Myocyte (in vitro differentiated cells): ENCODE data around the gene ZDBF2. TPM values are rescaled to one million over a fixed set of nuclear protein-coding genes. Genes with fewer than 3 reads are reported as not detected.
A peak's percentile ranks its signal among the peaks of the same experiment; 100 is the strongest.
"Not testable (repeated sequence)": the region's sequence is repeated elsewhere in the genome, so short reads cannot be mapped to it uniquely, and the experiment has no call there.

Source experiments
- DNase-seq: peaks from one replicate; pipeline ENCODE4 v3.0.0-alpha.2; 2012; ENCODE audit warnings: low read depth
- total RNA-seq: library from RNA; depleted of rRNA; stranded (reverse); fragments of >200 nt; gene quantifications from 2 replicates; pipeline ENCODE4 v1.2.3, GENCODE V29; 2014

The ZDBF2 gene
- total RNA-seq, 1 donor from 2014 or later = 23.4 TPM

- no peak for DNase-seq
Measured at GRCh38 chr2:206323486-206323885, 49.0 kb downstream of the ZDBF2 start.

DNA sequence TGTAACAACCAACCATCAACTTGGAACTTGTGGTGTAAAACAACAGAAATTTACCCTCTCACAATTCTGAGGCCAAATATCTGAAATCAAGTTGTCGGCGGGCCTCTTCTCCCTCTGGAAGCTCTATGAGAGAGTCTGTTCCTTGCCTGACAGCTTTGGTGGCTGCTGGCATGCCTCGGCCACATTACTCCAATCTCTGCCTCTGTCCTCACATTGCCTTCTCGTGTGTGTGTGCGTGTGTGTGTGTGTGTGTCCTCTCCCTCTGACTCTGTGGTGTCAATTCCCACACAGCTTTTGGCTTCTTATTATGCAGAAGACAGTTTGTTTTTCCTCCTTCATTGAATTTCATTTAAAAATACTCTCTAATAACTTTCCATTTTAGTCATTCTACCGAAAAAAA lies 50.4 kb downstream of the ZDBF2 start:
- DNase-seq = peak; percentile 35

DNA sequence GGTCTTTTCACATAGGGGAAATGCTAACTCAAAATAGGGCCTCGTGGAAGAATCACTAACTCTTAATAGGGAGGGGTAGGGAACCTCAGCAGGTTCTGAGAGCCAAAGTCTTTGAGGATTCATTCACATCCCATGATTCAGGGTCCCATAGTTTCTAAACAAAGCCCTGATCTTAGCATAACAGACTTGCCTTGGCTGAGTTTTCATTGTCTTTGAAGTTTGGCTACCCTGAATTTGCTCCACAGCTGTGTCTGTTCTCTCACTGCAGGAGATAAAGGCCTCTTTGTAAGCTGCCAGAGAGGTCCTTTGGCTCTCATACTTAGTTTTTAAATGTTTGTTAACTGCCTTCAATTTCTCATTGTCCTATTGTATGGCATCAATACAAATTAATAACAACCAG lies 54.5 kb downstream of the ZDBF2 start:
- no peak for DNase-seq

DNA sequence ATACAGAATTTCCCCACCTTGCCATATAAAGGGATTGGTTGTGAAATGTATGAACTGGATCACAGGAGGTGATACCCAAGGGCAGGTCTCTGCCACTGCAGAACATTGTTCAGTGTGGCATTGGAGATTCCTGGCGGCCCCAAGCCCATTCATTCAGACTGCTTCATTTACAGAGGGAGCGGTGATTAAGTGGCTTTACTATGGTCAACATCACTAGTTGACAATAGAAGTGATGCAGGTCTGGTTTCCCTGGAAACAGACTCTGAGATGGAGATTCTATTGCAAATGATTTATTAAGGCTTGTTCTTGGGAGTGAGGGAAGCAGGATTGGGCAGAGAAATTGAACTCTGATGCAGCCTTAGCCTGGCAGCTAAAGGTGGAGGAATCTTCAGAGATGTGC lies 62.4 kb downstream of the ZDBF2 start:
- no peak for DNase-seq

DNA sequence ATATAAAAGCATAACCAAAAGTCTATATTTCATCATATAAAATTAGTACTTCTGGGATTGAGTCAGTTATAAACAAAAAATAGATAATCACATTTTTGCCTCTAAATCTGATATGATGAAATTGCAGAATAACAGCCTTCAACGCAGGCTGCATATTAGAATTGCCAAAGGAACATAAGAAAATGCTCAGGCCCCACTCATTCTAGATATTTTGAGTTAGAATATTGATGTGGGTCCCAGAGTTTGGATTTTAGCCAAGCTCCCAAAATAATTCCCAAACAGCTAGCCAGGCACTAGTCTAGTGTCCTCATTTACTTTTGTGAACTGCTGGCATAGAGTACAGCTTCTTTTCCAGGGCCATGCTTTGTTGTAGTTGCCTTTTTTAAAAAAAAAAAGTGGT lies 63.5 kb downstream of the ZDBF2 start:
- DNase-seq = no peak

- peak; percentile 8 for DNase-seq
Measured at GRCh38 chr2:206341396-206341795, 66.9 kb downstream of the ZDBF2 start.

- no peak for DNase-seq
Measured at GRCh38 chr2:206343144-206343543, 68.7 kb downstream of the ZDBF2 start.

- DNase-seq = no peak
Measured at GRCh38 chr2:206343816-206344215, 69.4 kb downstream of the ZDBF2 start.

DNA sequence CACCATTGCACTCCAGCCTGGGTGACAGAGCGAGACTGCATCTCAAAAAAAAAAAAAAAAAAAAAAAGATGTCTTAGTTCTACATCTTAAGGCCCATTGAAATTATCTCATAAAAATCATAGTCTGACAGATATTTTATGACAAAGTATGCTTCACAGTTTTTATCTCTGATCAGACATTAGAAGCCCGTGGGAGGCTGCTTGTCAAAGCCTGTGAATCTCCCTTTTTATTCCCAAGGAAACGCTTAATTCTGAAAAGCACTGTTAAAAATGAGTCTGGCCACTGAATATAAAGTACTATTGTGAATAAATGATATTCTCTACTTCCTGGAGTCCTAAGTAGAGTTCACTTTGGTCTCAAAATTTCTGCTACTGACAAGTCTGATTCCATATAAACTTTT lies 71.1 kb downstream of the ZDBF2 start:
- DNase-seq = no peak

DNA sequence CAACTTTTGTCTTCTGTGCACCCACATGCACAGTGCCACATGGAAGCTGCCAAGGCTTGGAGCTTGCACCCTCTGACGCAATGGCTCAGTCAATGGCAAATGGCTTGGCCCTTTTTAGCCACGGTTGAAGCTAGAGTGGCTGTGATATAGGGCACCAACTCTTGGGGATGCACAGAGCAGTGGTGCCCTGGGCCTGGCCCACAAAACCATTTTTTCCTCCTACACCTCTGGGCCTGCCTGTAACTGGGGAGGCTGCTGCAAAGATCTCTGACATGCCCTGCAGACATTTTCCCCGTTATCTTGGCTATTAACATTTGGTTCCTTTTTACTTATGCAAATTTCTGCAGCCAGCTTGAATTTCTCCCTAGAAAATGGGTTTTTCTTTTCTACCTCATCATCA lies 74.9 kb downstream of the ZDBF2 start:
- no peak for DNase-seq

DNA sequence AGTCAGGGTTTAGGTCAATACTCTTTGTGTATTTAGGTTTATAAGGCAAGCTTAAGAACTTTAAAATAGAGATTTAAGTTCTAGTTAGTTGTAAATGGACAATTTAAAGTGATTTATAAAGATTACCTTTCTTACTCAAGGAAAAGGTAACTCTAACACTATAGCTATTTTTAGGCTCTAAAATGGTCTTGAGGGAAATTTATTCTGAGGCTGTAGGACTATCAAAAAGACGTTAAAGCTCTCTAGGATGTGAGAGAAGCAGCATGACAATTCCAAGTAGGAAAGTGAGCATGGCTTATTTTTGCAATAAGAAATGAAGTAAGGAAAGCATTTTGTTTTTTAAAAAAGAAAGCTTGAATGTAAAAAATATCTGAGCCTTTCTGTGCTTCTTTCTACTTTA lies 78.1 kb downstream of the ZDBF2 start:
- DNase-seq = no peak

GRCh38 chr2:206353685-206354084 lies 79.2 kb downstream of the ZDBF2 start:
- no peak for DNase-seq

- DNase-seq = no peak
Measured at GRCh38 chr2:206354129-206354528, 79.7 kb downstream of the ZDBF2 start.

DNA sequence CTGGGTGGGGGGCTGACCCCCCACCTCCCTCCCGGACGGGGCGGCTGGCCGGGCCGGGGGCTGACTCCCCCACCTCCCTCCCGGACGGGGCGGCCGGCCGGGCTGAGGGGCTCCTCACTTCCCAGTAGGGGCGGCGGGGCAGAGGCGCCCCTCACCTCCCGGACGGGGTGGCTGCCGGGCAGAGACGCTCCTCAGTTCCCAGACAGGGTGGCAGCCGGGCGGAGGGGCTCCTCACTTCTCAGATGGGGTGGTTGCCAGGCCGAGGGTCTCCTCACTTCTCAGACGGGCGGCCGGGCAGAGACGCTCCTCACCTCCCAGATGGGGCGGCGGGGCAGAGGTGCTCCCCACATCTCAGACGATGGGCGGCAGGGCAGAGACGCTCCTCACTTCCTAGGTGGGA lies 82.4 kb downstream of the ZDBF2 start:
- DNase-seq = not testable (repeated sequence)

- not testable (repeated sequence) for DNase-seq
Measured at GRCh38 chr2:206360840-206361239, 86.4 kb downstream of the ZDBF2 start.

GRCh38 chr2:206361407-206362045 lies 87.1 kb downstream of the ZDBF2 start:
- no peak for DNase-seq

Other genes with a start within 250 kb of the ZDBF2 start
- gene INO80D, start 188.5 kb upstream of the ZDBF2 start, total RNA-seq = 6.2 and 6.4 TPM in 2 replicates
- gene NDUFS1, start 115.2 kb upstream of the ZDBF2 start, total RNA-seq = 223 and 265 TPM in 2 replicates
- gene EEF1B2, start 114.8 kb upstream of the ZDBF2 start, total RNA-seq = 319 and 335 TPM in 2 replicates
- 4.9 and 5.5 TPM in 2 replicates for gene ADAM23, start 168.9 kb downstream of the ZDBF2 start, total RNA-seq